Measurements from ENCODE around the gene OR8G1. TPM values are rescaled to one million over a fixed set of nuclear protein-coding genes. Genes with fewer than 3 reads are reported as not detected.
"Not testable (repeated sequence)": the region's sequence is repeated elsewhere in the genome, so short reads cannot be mapped to it uniquely, and the experiment has no call there.

OR8G1 gene
- total RNA-seq, 1 experiment from 2014 or later = not detected

GRCh38 chr11:124238512-124238911, 2.4 kb upstream of the OR8G1 start:
- H3K23ac ChIP-seq (ENCODE audit: insufficient read length, low read depth, low read length) = no peak overlapping the region
- H3K9me3 ChIP-seq (ENCODE audit: control insufficient read depth, low read depth, low read length) = no peaks in the 10 kb centered on the region
- no peak overlapping the region for H3K56ac ChIP-seq (ENCODE audit: insufficient read length, low read depth, low read length)
- no peak overlapping the region for H3K27ac ChIP-seq (ENCODE audit: insufficient read length, low read depth, low read length)
- no peak overlapping the region for H4K5ac ChIP-seq (ENCODE audit: insufficient read length, low read depth, low read length)
- no peak overlapping the region for H3K9ac ChIP-seq (ENCODE audit: extremely low read depth, insufficient read length, low read length)
- no peaks in the 10 kb centered on the region for H3K79me2 ChIP-seq (ENCODE audit: insufficient read depth, low read length)
- no peak overlapping the region for H3K4ac ChIP-seq (ENCODE audit: low read depth, low read length)
- Mint-ChIP-seq H3K4me1 (no peaks in the 10 kb centered on the region), H3K27ac (no peak overlapping the region), H3K9me3 (no peaks in the 10 kb centered on the region), H3K27me3 (ENCODE audit: low read depth) (no peaks in the 10 kb centered on the region), H3K4me3 (no peak overlapping the region), H3K36me3 (ENCODE audit: insufficient read depth in 1 of 3, low read depth in 3 of 3) (no peaks in the 10 kb centered on the region)
- no CpG with 5 or more reads among the region's 5 CpGs for WGBS (ENCODE audit: extremely low coverage, insufficient read length, low lambda C conversion rate)
- no peak overlapping the region for H2BK15ac ChIP-seq (ENCODE audit: low read depth, low read length)
- no peaks in the 10 kb centered on the region for H3K23me2 ChIP-seq (ENCODE audit: insufficient read length, low read depth, low read length, poor library complexity, severe bottlenecking)
- TF ChIP-seq, protein P1, sequence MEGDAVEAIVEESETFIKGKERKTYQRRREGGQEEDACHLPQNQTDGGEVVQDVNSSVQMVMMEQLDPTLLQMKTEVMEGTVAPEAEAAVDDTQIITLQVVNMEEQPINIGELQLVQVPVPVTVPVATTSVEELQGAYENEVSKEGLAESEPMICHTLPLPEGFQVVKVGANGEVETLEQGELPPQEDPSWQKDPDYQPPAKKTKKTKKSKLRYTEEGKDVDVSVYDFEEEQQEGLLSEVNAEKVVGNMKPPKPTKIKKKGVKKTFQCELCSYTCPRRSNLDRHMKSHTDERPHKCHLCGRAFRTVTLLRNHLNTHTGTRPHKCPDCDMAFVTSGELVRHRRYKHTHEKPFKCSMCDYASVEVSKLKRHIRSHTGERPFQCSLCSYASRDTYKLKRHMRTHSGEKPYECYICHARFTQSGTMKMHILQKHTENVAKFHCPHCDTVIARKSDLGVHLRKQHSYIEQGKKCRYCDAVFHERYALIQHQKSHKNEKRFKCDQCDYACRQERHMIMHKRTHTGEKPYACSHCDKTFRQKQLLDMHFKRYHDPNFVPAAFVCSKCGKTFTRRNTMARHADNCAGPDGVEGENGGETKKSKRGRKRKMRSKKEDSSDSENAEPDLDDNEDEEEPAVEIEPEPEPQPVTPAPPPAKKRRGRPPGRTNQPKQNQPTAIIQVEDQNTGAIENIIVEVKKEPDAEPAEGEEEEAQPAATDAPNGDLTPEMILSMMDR (conservative IDR thresholded peaks at IDR 0.05) = no peak
- no peak overlapping the region for H3T11ph ChIP-seq (ENCODE audit: low read length)
- no peak overlapping the region for H2AK5ac ChIP-seq (ENCODE audit: insufficient read length, low read length)
- H2AFZ ChIP-seq (ENCODE audit: low read length) = no peak overlapping the region
- no peak overlapping the region for H3K18ac ChIP-seq (ENCODE audit: insufficient read length, low read depth, low read length)
- no peaks in the 10 kb centered on the region for H4K20me1 ChIP-seq (ENCODE audit: control insufficient read depth, insufficient read depth, insufficient read length)
- no peak overlapping the region for H4K8ac ChIP-seq (replicated peaks; ENCODE audit: insufficient read length, low read depth, low read length)
- H4K91ac ChIP-seq (ENCODE audit: insufficient read length, low read depth, low read length) = no peak overlapping the region
- H3K14ac ChIP-seq (ENCODE audit: insufficient read depth, low read length) = no peak overlapping the region
- no peak overlapping the region for H2BK12ac ChIP-seq (ENCODE audit: insufficient read length, low read depth, low read length)
- H2BK5ac ChIP-seq (ENCODE audit: insufficient read length, low read length) = no peak overlapping the region
- H3K27me3 ChIP-seq (ENCODE audit: insufficient read depth, low read length) = no peaks in the 10 kb centered on the region
- no peaks in the 10 kb centered on the region for H3K4me1 ChIP-seq (ENCODE audit: insufficient read depth, low read length)
- H3K79me1 ChIP-seq (ENCODE audit: insufficient read depth, low read depth, low read length, poor library complexity, severe bottlenecking) = no peaks in the 10 kb centered on the region
- no peak overlapping the region for H3K4me2 ChIP-seq (ENCODE audit: insufficient read depth, insufficient read length, low read length)
- DNase-seq = no peak
- H2BK20ac ChIP-seq (ENCODE audit: low read depth, low read length, poor library complexity, severe bottlenecking) = no peak overlapping the region
- H2BK120ac ChIP-seq (ENCODE audit: low read depth, low read length, poor library complexity, severe bottlenecking) = no peak overlapping the region

- H3T11ph ChIP-seq (ENCODE audit: low read length); H4K8ac ChIP-seq (replicated peaks; ENCODE audit: insufficient read length, low read depth, low read length); H3K79me1 ChIP-seq (ENCODE audit: insufficient read depth, low read depth, low read length, poor library complexity, severe bottlenecking); H2AFZ ChIP-seq (ENCODE audit: low read length); H3K23me2 ChIP-seq (ENCODE audit: insufficient read length, low read depth, low read length, poor library complexity, severe bottlenecking); H3K9ac ChIP-seq (ENCODE audit: extremely low read depth, insufficient read length, low read length); H3K4me2 ChIP-seq (ENCODE audit: insufficient read depth, insufficient read length, low read length); H3K27me3 Mint-ChIP-seq (ENCODE audit: low read depth); H3K9me3 ChIP-seq (ENCODE audit: control insufficient read depth, low read depth, low read length); H3K18ac ChIP-seq (ENCODE audit: insufficient read length, low read depth, low read length); H2BK5ac ChIP-seq (ENCODE audit: insufficient read length, low read length); H3K14ac ChIP-seq (ENCODE audit: insufficient read depth, low read length); H3K23ac ChIP-seq (ENCODE audit: insufficient read length, low read depth, low read length); H4K20me1 ChIP-seq (ENCODE audit: control insufficient read depth, insufficient read depth, insufficient read length); H3K27ac ChIP-seq (ENCODE audit: insufficient read length, low read depth, low read length); H3K9me3 Mint-ChIP-seq; H2BK20ac ChIP-seq (ENCODE audit: low read depth, low read length, poor library complexity, severe bottlenecking); H4K5ac ChIP-seq (ENCODE audit: insufficient read length, low read depth, low read length); H3K4me1 ChIP-seq (ENCODE audit: insufficient read depth, low read length); H3K56ac ChIP-seq (ENCODE audit: insufficient read length, low read depth, low read length); H2BK15ac ChIP-seq (ENCODE audit: low read depth, low read length); H3K36me3 Mint-ChIP-seq (ENCODE audit: insufficient read depth in 1 of 3, low read depth in 3 of 3); H3K79me2 ChIP-seq (ENCODE audit: insufficient read depth, low read length); H2AK5ac ChIP-seq (ENCODE audit: insufficient read length, low read length); H4K91ac ChIP-seq (ENCODE audit: insufficient read length, low read depth, low read length); H3K4me1 Mint-ChIP-seq; H3K4me3 Mint-ChIP-seq; H2BK12ac ChIP-seq (ENCODE audit: insufficient read length, low read depth, low read length); H2BK120ac ChIP-seq (ENCODE audit: low read depth, low read length, poor library complexity, severe bottlenecking); DNase-seq; H3K27ac Mint-ChIP-seq; H3K4ac ChIP-seq (ENCODE audit: low read depth, low read length); H3K27me3 ChIP-seq (ENCODE audit: insufficient read depth, low read length): not testable (repeated sequence)
- no CpG with 5 or more reads among the region's 3 CpGs for WGBS (ENCODE audit: extremely low coverage, insufficient read length, low lambda C conversion rate)
These were observed 9.0 kb downstream of the OR8G1 start for GRCh38 chr11:124249869-124250268.
